ENCODE data around the gene COL1A2.

COL1A2 gene

DNA sequence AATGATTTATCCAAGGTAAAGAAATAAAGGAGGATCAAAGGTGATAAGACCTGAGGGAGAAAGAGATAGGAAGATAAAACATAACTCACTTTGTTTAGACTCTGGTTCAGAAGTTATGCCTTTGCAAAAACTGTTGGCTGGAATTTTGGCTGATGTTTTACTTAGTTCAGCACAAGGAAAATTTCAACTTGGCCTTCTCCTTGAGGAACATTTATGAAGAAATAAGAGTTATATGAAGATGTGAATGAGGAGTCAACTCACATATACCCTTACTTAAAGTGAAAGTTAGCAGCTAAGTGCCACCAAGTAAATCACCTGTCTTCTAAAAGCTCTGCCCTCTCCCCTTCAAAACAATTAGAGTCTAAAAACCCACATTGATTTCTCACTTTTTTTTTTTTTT lies 39.7 kb upstream of the COL1A2 start:
- peaks cover 2% of the 10 kb centered on the region for H3K9me3 ChIP-seq (ENCODE audit: severe bottlenecking)
- H3K27ac ChIP-seq, result no peak overlapping the region
- H3K4me3 ChIP-seq (ENCODE audit: low read depth, low read length), result no peak overlapping the region
- no peak for TF ChIP-seq CTCF (IDR thresholded peaks at IDR 0.05; ENCODE audit: low read depth, low read length)
- no peak for DNase-seq
- no peaks in the 10 kb centered on the region for H3K27me3 ChIP-seq (ENCODE audit: insufficient read depth, low read depth, severe bottlenecking)
- no peaks in the 10 kb centered on the region for H3K36me3 ChIP-seq

GRCh38 chr7:94355454-94355853 lies 39.2 kb upstream of the COL1A2 start:
- TF ChIP-seq CTCF (IDR thresholded peaks at IDR 0.05; ENCODE audit: low read depth, low read length), result no peak
- H3K4me3 ChIP-seq (ENCODE audit: low read depth, low read length), result no peak overlapping the region

DNA sequence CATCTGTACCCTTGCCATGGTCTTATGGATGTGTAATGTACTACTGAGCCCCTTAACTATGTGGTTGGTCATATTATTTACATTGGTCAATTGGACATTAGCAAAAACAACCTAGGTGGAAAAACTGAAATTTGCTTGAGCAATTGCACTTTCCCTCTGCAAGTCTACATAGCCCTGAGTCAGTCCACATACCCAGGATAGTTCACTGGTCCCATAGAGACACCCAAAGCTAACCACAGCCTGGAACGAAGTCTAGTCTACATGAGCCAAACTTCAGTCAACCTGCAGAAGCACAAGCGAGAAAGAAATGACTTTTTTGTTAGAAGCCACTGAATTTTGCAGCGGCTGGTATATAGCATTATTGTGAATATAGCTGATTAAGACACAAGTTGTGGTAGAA lies 37.6 kb upstream of the COL1A2 start:
- no peak overlapping the region for H3K27ac ChIP-seq
- H3K27me3 ChIP-seq (ENCODE audit: insufficient read depth, low read depth, severe bottlenecking), result no peaks in the 10 kb centered on the region
- TF ChIP-seq CTCF (IDR thresholded peaks at IDR 0.05; ENCODE audit: low read depth, low read length), result no peak
- DNase-seq, result no peak
- H3K36me3 ChIP-seq, result no peaks in the 10 kb centered on the region
- H3K4me3 ChIP-seq (ENCODE audit: low read depth, low read length), result no peak overlapping the region
- H3K9me3 ChIP-seq (ENCODE audit: severe bottlenecking), result peaks cover 2% of the 10 kb centered on the region

More at GRCh38 chr7:94355454-94355853, 39.2 kb upstream of the COL1A2 start:
- DNase-seq, result no peak
- H3K9me3 ChIP-seq (ENCODE audit: severe bottlenecking), result peaks cover 2% of the 10 kb centered on the region
- H3K36me3 ChIP-seq, result no peaks in the 10 kb centered on the region
- no peak overlapping the region for H3K27ac ChIP-seq
- no peaks in the 10 kb centered on the region for H3K27me3 ChIP-seq (ENCODE audit: insufficient read depth, low read depth, severe bottlenecking)

DNA sequence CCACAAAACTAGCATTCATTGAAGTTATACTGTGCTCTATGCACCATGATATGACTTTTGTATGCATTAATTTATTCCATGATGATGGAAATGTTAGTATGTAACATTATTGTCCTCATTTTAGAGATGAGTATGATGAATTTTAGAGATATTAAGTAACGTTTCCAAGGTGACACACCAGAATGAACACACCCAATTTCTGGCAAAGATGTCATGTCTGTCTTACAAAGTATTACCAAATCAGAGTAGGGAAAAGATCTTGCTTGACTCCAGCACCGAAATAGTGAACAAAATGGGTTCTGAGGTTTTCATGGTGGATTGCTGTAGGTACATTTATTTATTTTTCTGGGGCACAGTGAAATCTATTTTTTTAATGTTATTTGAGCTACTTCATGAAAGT lies 33.8 kb upstream of the COL1A2 start:
- H3K9me3 ChIP-seq (ENCODE audit: severe bottlenecking), result peaks cover 2% of the 10 kb centered on the region
- no peak for TF ChIP-seq CTCF (IDR thresholded peaks at IDR 0.05; ENCODE audit: low read depth, low read length)
- no peak overlapping the region for H3K27ac ChIP-seq
- H3K27me3 ChIP-seq (ENCODE audit: insufficient read depth, low read depth, severe bottlenecking), result no peaks in the 10 kb centered on the region
- H3K4me3 ChIP-seq (ENCODE audit: low read depth, low read length), result no peak overlapping the region
- no peaks in the 10 kb centered on the region for H3K36me3 ChIP-seq
- no peak for DNase-seq

DNA sequence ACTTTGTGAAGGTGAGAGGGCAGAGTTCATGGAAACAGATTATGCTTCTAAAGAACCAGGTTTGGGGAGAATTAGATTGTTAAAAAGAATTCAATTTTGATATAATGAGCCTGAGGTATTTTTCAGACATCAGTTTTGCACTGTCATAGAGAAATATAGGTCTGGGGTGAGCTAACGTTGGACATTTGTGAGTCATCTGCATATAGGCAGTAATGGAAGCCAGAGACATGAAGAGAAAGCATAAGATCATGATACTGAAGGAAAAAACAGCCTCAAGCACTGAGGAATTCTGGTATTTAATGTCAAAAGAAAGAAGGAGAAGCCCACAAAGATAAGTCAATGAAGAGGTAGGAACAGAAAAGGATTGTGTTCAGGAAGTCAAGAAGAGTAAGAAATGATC lies 32.4 kb upstream of the COL1A2 start:
- Histone ChIP-seq H3K27me3 (ENCODE audit: insufficient read depth, low read depth, severe bottlenecking) (no peaks in the 10 kb centered on the region), H3K36me3 (no peaks in the 10 kb centered on the region), H3K4me3 (ENCODE audit: low read depth, low read length) (no peak overlapping the region), H3K27ac (no peak overlapping the region), H3K9me3 (ENCODE audit: severe bottlenecking) (no peaks in the 10 kb centered on the region)
- DNase-seq, result no peak
- TF ChIP-seq CTCF (IDR thresholded peaks at IDR 0.05; ENCODE audit: low read depth, low read length), result no peak

- no peak overlapping the region for H3K27ac ChIP-seq
These were observed 29.9 kb upstream of the COL1A2 start for GRCh38 chr7:94364816-94365215.

More at GRCh38 chr7:94364816-94365215, 29.9 kb upstream of the COL1A2 start:
- Histone ChIP-seq H3K9me3 (ENCODE audit: severe bottlenecking) (no peaks in the 10 kb centered on the region), H3K27me3 (ENCODE audit: insufficient read depth, low read depth, severe bottlenecking) (no peaks in the 10 kb centered on the region), H3K36me3 (no peaks in the 10 kb centered on the region), H3K4me3 (ENCODE audit: low read depth, low read length) (no peak overlapping the region)
- no peak for DNase-seq
- TF ChIP-seq CTCF (IDR thresholded peaks at IDR 0.05; ENCODE audit: low read depth, low read length), result no peak

All from WERI-Rb-1 (cell line).